ENCODE results near the gene FAM149A. TPM values are rescaled to one million over a fixed set of nuclear protein-coding genes. Genes with fewer than 3 reads are reported as not detected.

Gene FAM149A
- total RNA-seq, 1 experiment from 2014 or later, result 19.2 TPM

GRCh38 chr4:186132577-186133242 lies 28.2 kb downstream of the FAM149A start:
- Histone ChIP-seq H3K27me3 (ENCODE audit: control insufficient read depth, insufficient read depth, low read length) (no peaks in the 10 kb centered on the region), H3K4me3 (ENCODE audit: insufficient read depth, low read depth, low read length) (no peak overlapping the region), H3K36me3 (replicated peaks; ENCODE audit: control insufficient read depth, insufficient read depth, low read length) (no peaks in the 10 kb centered on the region)
- peak; percentile 60 for DNase-seq

DNA sequence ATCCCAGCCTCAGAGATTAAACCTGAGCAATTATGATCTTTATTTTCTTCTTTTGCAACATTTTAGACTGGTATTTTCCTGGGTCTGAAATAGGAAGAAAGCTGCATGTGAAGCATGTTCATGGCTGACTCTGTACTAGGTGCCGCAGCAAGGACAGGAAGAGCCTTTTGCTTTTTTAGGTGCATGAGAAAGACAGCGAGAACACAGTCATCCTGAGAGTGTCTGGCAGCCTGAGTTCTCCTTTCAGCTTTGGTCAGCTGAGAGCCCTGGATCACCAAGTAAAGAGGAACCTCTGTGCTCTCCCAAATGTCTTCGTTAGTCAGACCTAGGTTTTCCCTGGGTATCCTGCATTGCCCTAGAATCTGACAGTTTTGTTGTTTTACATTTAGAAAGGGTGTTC lies 29.8 kb downstream of the FAM149A start:
- DNase-seq, result no peak
- Histone ChIP-seq H3K27me3 (ENCODE audit: control insufficient read depth, insufficient read depth, low read length) (no peaks in the 10 kb centered on the region), H3K4me3 (ENCODE audit: insufficient read depth, low read depth, low read length) (no peak overlapping the region), H3K36me3 (replicated peaks; ENCODE audit: control insufficient read depth, insufficient read depth, low read length) (no peaks in the 10 kb centered on the region)

DNA sequence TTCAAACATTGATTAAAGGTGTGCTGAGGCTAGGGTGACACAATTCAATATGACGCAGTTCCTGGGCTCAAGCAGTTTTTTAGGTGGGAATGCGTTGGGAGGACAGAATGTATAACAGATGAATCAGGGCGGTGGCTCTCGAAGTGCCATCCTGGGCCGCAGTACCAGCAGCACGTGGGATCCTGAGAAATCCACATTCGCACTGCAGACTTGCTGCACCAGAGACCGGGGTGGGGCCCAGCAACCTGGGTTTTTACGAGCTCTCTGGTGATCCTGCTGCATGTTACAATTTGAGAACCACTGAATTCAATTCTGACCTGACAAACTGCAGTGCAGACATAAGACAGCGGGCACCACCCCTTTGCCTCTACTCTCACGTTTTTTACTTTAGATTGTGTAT lies 30.4 kb downstream of the FAM149A start:
- Histone ChIP-seq H3K27me3 (ENCODE audit: control insufficient read depth, insufficient read depth, low read length) (no peaks in the 10 kb centered on the region), H3K36me3 (replicated peaks; ENCODE audit: control insufficient read depth, insufficient read depth, low read length) (no peaks in the 10 kb centered on the region), H3K4me3 (ENCODE audit: insufficient read depth, low read depth, low read length) (no peak overlapping the region)
- no peak for DNase-seq

DNA sequence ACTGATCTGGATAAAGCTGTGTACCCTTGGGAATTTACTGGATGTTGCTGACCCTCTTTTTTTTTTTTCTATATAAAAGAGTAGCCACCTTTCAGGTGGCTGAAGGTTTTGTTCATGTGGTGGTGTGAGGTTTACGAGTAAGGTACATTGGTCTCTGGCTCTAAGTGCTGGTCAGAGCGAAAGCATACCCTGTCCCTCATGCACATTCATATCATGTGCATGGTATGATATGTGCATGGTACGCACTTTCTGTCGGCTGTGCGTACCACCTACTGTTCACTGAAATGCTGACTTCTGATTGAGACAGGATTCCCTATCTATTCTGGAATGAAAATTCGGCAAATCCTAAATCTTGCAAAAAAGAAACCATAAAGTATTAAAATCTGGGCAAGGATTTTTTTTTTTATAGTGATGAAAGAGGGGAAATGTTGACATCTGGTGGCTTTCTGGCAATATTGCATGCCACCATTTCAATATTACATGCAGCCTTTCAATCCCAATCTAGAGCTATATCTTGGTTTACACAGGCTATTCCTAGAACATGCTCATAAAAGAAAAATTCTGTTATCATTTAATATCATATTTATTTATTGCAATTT lies 32.8 kb downstream of the FAM149A start:
- H3K4me3 ChIP-seq (ENCODE audit: insufficient read depth, low read depth, low read length), result no peak overlapping the region
- no peak for DNase-seq
- H3K27me3 ChIP-seq (ENCODE audit: control insufficient read depth, insufficient read depth, low read length), result no peaks in the 10 kb centered on the region
- no peaks in the 10 kb centered on the region for H3K36me3 ChIP-seq (replicated peaks; ENCODE audit: control insufficient read depth, insufficient read depth, low read length)

DNA sequence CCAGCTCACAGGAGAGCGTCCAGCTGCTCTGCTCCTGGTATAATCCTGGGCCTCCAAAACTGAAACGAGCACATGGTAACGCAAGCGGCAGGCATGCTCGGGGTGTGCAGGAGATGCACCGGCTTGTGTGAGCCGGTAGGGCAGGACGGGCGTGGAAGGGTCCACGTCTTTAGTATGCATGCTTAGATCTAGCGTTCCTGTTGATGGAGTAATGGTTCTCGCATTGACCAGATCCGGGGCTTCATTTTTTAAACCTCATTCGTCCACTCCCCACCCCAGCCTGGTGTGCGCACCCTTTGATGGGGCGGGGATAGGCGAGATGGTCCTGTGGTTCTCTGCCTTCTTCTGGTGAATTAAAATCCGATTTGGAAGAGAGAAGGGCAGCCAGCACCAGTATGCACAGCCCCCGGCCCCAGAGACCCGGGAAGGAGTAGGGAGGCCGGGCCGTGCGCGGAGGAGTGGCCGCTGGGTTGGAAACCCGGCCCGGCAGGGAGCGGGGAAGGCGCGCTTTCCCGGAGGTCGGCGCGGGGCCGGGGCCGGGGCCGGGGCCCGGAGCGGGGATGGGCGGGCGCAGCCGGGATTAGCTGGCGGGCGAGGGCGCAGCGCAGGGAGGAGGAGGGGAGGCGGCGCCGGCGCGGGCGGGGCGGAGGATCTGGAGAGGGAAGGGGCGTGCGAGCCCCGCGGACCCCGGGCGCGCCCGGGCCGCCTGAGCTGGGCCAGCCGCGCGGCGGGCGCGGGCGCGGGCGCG lies 39.9 kb downstream of the FAM149A start:
- Histone ChIP-seq H3K4me3 (ENCODE audit: insufficient read depth, low read depth, low read length) (peak overlapping the region; percentile 56), H3K36me3 (replicated peaks; ENCODE audit: control insufficient read depth, insufficient read depth, low read length) (no peaks in the 10 kb centered on the region), H3K27me3 (ENCODE audit: control insufficient read depth, insufficient read depth, low read length) (peaks cover 23% of the 10 kb centered on the region)
- peak; percentile 95 for DNase-seq

DNA sequence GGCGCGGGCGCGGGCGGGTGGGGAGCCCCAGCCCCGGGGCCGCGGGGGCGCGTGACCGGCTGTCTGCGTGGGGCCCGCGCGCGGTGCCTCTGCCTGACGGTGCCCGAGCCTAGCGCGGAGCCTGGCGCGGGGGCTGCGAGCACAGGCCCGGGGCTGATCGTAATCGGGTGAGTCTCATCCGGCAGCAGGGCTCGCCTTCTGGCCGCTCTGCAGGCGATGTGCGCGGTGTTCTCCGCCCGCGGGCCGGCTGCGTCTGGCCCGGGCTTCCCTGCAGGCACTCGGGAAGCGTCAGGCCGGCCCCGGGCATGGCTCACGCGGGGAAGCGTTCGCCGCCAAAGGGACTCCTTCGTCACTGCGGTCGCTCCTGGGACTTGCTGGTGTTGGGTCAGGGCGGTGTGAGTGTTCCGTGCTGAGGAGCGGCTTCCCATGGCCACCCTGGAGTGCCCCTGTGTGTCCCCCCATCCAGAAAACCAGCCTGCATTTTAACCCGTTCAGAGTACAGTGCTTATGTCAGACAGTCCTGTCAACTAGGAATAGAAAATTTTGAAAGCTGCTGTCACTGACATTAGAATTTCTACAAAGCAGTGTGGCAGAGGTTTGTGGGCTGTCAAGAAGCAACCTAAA lies 40.6 kb downstream of the FAM149A start:
- H3K4me3 ChIP-seq (ENCODE audit: insufficient read depth, low read depth, low read length), result peak overlapping the region; percentile 56
- H3K27me3 ChIP-seq (ENCODE audit: control insufficient read depth, insufficient read depth, low read length), result peaks cover 23% of the 10 kb centered on the region
- peak; percentile 85 for DNase-seq
- no peaks in the 10 kb centered on the region for H3K36me3 ChIP-seq (replicated peaks; ENCODE audit: control insufficient read depth, insufficient read depth, low read length)

GRCh38 chr4:186146458-186146857 lies 42.0 kb downstream of the FAM149A start:
- DNase-seq, result no peak
- Histone ChIP-seq H3K4me3 (ENCODE audit: insufficient read depth, low read depth, low read length) (no peak overlapping the region), H3K27me3 (ENCODE audit: control insufficient read depth, insufficient read depth, low read length) (peaks cover 25% of the 10 kb centered on the region), H3K36me3 (replicated peaks; ENCODE audit: control insufficient read depth, insufficient read depth, low read length) (no peaks in the 10 kb centered on the region)

- Histone ChIP-seq H3K36me3 (replicated peaks; ENCODE audit: control insufficient read depth, insufficient read depth, low read length) (no peaks in the 10 kb centered on the region), H3K27me3 (ENCODE audit: control insufficient read depth, insufficient read depth, low read length) (peaks cover 25% of the 10 kb centered on the region), H3K4me3 (ENCODE audit: insufficient read depth, low read depth, low read length) (no peak overlapping the region)
- no peak for DNase-seq
Observed at GRCh38 chr4:186148336-186148975, 44.0 kb downstream of the FAM149A start.

- no peaks in the 10 kb centered on the region for H3K36me3 ChIP-seq (replicated peaks; ENCODE audit: control insufficient read depth, insufficient read depth, low read length)
- H3K27me3 ChIP-seq (ENCODE audit: control insufficient read depth, insufficient read depth, low read length), result peaks cover 17% of the 10 kb centered on the region
- no peak overlapping the region for H3K4me3 ChIP-seq (ENCODE audit: insufficient read depth, low read depth, low read length)
- DNase-seq, result no peak
Observed at GRCh38 chr4:186149872-186150271, 45.4 kb downstream of the FAM149A start.

- Histone ChIP-seq H3K27me3 (ENCODE audit: control insufficient read depth, insufficient read depth, low read length) (peaks cover 7% of the 10 kb centered on the region), H3K4me3 (ENCODE audit: insufficient read depth, low read depth, low read length) (no peak overlapping the region), H3K36me3 (replicated peaks; ENCODE audit: control insufficient read depth, insufficient read depth, low read length) (no peaks in the 10 kb centered on the region)
- peak; percentile 18 for DNase-seq
Observed at GRCh38 chr4:186150926-186151325, 46.4 kb downstream of the FAM149A start.

GRCh38 chr4:186151499-186151898 lies 47.0 kb downstream of the FAM149A start:
- no peak overlapping the region for H3K4me3 ChIP-seq (ENCODE audit: insufficient read depth, low read depth, low read length)
- H3K36me3 ChIP-seq (replicated peaks; ENCODE audit: control insufficient read depth, insufficient read depth, low read length), result no peaks in the 10 kb centered on the region
- H3K27me3 ChIP-seq (ENCODE audit: control insufficient read depth, insufficient read depth, low read length), result peaks cover 3% of the 10 kb centered on the region
- peak; percentile 4 for DNase-seq

DNA sequence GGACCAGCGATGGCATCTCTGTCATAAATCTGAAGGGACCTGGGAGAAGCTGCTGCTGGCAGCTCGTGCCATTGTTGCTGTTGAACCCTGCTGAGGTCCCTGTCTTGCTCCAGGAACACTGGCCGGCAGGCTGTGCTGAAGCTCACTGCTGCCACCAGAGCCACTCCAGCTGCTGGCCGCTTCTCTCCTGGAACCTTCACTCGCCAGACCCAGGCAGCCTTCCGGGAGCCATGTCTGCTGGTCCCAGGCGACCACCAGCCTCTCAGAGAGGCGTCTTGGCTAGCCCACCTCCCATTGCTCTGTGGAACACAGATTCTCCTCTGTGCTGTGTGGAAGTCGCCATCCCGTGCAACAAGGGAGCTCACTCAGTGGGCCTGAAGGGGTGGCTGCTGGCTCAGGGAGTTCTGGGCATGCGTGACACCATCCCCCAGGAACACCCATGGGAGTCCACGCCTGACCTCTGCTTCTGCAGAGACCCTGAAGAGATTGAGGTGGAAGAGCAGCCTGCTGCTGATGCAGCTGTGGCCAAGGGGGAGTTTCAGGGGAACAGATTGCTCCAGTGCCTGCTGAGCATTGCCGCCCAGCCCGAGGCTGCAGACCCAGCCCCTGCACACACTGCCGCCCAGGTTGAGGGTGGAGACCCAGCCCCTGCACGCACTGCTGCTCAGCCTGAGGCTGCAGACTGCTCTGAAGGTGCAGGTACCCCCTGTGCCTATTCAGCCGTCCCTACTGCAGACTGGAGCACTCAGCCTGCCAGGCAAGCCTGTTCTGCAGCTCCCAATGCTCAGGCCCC lies 53.7 kb downstream of the FAM149A start:
- no peaks in the 10 kb centered on the region; the same call in none of the 2 replicates for H3K36me3 ChIP-seq (replicated peaks; ENCODE audit: control insufficient read depth, insufficient read depth, low read length)
- peak; percentile 27 for DNase-seq
- no peak overlapping the region for H3K4me3 ChIP-seq (ENCODE audit: insufficient read depth, low read depth, low read length)
- H3K27me3 ChIP-seq (ENCODE audit: control insufficient read depth, insufficient read depth, low read length), result no peaks in the 10 kb centered on the region

GRCh38 chr4:186158966-186159365 lies 54.5 kb downstream of the FAM149A start:
- Histone ChIP-seq H3K36me3 (replicated peaks; ENCODE audit: control insufficient read depth, insufficient read depth, low read length) (no peaks in the 10 kb centered on the region; the same call in none of the 2 replicates), H3K4me3 (ENCODE audit: insufficient read depth, low read depth, low read length) (no peak overlapping the region)
- DNase-seq, result peak; percentile 4

DNA sequence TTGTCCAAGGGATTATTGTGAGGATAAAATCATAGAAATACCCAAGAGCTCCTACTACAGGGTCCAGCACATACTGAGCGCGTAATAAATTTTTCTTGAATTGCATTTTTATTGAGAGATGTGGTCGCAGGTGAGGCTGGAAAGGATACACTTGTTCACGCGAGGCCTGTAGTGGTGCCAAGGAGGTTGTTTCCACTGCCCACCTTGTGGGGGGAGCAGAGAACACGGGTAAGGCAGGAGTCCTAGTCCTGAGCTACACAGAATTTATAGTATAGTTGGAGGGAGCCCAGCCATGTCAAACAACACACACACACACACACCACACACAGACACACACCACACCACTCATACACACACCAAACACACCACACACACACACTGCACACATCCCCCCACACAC lies 55.1 kb downstream of the FAM149A start:
- no peaks in the 10 kb centered on the region for H3K27me3 ChIP-seq (ENCODE audit: control insufficient read depth, insufficient read depth, low read length)
- DNase-seq, result peak; percentile 34
- no peak overlapping the region for H3K4me3 ChIP-seq (ENCODE audit: insufficient read depth, low read depth, low read length)
- H3K36me3 ChIP-seq (replicated peaks; ENCODE audit: control insufficient read depth, insufficient read depth, low read length), result no peaks in the 10 kb centered on the region; the same call in none of the 2 replicates

More at GRCh38 chr4:186158966-186159365, 54.5 kb downstream of the FAM149A start:
- H3K27me3 ChIP-seq (ENCODE audit: control insufficient read depth, insufficient read depth, low read length), result no peaks in the 10 kb centered on the region

Data from H7 (cell line).